ENCODE measurements around the gene HOXC9. TPM values are rescaled to one million over a fixed set of nuclear protein-coding genes. Genes with fewer than 3 reads are reported as not detected.

Gene HOXC9
- polyA plus RNA-seq, 1 of the 3 experiments (the other 2 are of a cell fraction): 1.9 TPM

DNA sequence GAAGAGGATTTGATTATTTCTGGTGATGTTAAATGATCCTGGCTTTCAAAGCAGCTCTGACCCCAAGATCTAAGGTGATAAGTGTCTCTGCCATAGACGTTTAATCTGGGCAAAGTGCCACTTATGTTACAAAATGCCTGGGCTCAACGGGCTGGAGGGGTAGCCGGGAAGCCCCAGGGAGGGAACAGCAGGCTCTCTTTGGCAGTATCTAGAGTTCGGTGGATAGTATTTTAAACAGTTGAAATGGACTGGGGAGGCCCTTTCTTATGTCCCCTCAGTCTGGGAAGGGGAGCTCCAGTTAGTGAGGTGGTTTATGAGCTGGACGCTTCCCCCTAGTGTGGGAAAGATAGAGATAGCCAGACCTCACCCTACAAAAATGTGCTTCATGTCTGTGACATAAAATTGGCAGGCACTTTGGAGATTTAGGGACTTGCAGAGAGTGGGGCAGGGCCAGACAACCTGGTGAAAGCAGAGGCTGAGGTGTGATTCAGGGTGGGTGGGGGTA lies 32.5 kb upstream of the HOXC9 start (continued):
- no peak for TF ChIP-seq MXI1 (IDR thresholded peaks at IDR 0.05; ENCODE audit: low read depth, low read length)

DNA sequence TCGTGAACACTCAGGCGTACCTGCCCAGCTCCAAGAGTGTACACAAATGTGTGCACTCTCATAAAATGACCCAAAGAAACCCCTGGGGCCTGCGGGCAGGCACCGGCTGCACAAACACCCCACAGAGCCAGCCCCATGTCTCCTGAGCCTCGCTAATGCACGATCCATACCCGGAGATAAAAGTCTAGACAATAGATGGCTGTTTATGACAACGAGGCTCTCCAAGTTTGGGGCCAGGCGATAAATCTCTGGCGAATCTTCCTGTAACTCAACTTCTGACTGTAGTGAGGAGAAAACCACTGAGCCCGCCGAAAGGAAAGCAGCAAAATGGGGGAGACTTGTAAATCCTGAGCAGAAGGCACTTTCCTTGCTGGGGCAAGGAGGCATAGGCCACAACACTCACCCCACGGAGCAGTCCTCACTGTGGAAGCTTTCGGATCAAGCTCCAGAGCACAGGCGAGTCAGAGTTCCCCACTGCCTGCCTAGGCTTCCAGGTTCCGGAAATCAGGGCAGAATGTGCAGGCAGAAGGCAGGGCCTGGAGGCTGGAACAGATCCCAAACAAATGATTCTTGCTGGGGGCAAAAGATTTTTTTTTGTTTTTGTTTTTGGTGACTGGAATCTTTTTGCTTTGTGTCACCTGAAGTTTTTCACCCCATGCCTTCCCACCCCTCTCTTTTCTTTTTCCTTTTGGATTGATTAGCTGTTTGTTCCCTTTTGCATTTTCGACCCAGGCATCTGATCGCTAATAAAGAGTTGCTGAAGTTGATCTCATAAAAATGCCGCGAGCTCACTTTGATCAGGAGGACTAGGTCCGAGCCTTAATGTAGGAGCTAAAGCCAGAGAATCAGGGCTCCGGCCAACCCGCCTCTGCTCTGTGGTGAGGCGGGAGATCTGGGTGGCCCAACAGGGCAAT lies 31.5 kb upstream of the HOXC9 start:
- Histone ChIP-seq H3K36me3 (replicated peaks in 1 of 2; ENCODE audit: control insufficient read depth in 1 of 2, insufficient read depth in 2 of 2, low read length in 1 of 2) (no peaks in the 10 kb centered on the region), H3F3A (replicated peaks; ENCODE audit: insufficient read depth) (peaks cover 3% of the 10 kb centered on the region), H3K9ac (no peak overlapping the region), H3K4me1 (ENCODE audit: control insufficient read depth in 1 of 2, insufficient read depth in 2 of 2, low read depth in 1 of 2, low read length in 1 of 2) (no peaks in the 10 kb centered on the region; a peak in 1 of 4 replicates), H3K9me2 (no peaks in the 10 kb centered on the region), H3K4me2 (no peak overlapping the region), H3K79me2 (ENCODE audit: insufficient read depth) (no peaks in the 10 kb centered on the region), H3K27ac (ENCODE audit: low read depth in 2 of 2, low read length in 1 of 2) (no peak overlapping the region), H3K27me3 (ENCODE audit: insufficient read depth) (peaks cover 100% of the 10 kb centered on the region), H3K9me3 (no peaks in the 10 kb centered on the region), H4K20me1 (ENCODE audit: insufficient read depth) (peaks cover 14% of the 10 kb centered on the region; the same call in 1 of the 2 replicates), H2AFZ (ENCODE audit: low read depth) (no peak overlapping the region), H3K4me3 (ENCODE audit: low read depth in 2 of 2, low read length in 1 of 2) (no peak overlapping the region)
- WGBS (ENCODE audit: low lambda C conversion rate): 26% methylated on average over 21 of the region's 24 CpGs
- POLR2A ChIA-PET: no interaction called here
- no peak for DNase-seq
- TF ChIP-seq RAD21 (IDR thresholded peaks at IDR 0.05; ENCODE audit: low read length) (no peak), RFX5 (IDR thresholded peaks at IDR 0.05; ENCODE audit: low read length) (no peak), TAF1 (IDR thresholded peaks at IDR 0.05; ENCODE audit: borderline replicate concordance, low read depth, low read length) (no peak), EZH2phosphoT487 (IDR thresholded peaks at IDR 0.05; ENCODE audit: borderline replicate concordance, low read depth) (no peak), TCF12 (IDR thresholded peaks at IDR 0.05) (no peak), SMC3 (IDR thresholded peaks at IDR 0.05; ENCODE audit: low read depth, low read length) (no peak), FOXJ3 (CRISPR knock-in tag; IDR thresholded peaks at IDR 0.05) (no peak), GATA2 (CRISPR knock-in tag; IDR thresholded peaks at IDR 0.05) (no peak)
- TF ChIP-seq, protein P1, sequence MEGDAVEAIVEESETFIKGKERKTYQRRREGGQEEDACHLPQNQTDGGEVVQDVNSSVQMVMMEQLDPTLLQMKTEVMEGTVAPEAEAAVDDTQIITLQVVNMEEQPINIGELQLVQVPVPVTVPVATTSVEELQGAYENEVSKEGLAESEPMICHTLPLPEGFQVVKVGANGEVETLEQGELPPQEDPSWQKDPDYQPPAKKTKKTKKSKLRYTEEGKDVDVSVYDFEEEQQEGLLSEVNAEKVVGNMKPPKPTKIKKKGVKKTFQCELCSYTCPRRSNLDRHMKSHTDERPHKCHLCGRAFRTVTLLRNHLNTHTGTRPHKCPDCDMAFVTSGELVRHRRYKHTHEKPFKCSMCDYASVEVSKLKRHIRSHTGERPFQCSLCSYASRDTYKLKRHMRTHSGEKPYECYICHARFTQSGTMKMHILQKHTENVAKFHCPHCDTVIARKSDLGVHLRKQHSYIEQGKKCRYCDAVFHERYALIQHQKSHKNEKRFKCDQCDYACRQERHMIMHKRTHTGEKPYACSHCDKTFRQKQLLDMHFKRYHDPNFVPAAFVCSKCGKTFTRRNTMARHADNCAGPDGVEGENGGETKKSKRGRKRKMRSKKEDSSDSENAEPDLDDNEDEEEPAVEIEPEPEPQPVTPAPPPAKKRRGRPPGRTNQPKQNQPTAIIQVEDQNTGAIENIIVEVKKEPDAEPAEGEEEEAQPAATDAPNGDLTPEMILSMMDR (IDR thresholded peaks at IDR 0.05): no peak
- TF ChIP-seq, protein P2, sequence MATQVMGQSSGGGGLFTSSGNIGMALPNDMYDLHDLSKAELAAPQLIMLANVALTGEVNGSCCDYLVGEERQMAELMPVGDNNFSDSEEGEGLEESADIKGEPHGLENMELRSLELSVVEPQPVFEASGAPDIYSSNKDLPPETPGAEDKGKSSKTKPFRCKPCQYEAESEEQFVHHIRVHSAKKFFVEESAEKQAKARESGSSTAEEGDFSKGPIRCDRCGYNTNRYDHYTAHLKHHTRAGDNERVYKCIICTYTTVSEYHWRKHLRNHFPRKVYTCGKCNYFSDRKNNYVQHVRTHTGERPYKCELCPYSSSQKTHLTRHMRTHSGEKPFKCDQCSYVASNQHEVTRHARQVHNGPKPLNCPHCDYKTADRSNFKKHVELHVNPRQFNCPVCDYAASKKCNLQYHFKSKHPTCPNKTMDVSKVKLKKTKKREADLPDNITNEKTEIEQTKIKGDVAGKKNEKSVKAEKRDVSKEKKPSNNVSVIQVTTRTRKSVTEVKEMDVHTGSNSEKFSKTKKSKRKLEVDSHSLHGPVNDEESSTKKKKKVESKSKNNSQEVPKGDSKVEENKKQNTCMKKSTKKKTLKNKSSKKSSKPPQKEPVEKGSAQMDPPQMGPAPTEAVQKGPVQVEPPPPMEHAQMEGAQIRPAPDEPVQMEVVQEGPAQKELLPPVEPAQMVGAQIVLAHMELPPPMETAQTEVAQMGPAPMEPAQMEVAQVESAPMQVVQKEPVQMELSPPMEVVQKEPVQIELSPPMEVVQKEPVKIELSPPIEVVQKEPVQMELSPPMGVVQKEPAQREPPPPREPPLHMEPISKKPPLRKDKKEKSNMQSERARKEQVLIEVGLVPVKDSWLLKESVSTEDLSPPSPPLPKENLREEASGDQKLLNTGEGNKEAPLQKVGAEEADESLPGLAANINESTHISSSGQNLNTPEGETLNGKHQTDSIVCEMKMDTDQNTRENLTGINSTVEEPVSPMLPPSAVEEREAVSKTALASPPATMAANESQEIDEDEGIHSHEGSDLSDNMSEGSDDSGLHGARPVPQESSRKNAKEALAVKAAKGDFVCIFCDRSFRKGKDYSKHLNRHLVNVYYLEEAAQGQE (IDR thresholded peaks at IDR 0.05; ENCODE audit: low read depth, low read length): no peak
- CTCF ChIA-PET: interaction anchor here (0.9 to 12.7 kb wide), 5 partner anchors 15 to 431 kb away, joined by 3 to 134 read pairs (median 4); partner anchors contain the start of genes HOXC10 and HOXC13

Measured in SK-N-SH (cell line).